Upper lobe of left lung (tissue), 4 donors: ENCODE data around the gene P2RX7.

ENCODE experiments used
- CTCF ChIP-seq, 6 experiments: fragments of 450-650 bp in 4 of 6; fragments of 200-600 bp in 2 of 6; sonication (generic) in 2 of 6; IDR thresholded peaks; one replicate each; pipeline ENCODE4 v1.5.1; 2016 to 2019; ENCODE audit warnings: antibody characterized with exemption in 6 of 6
- EP300 ChIP-seq, 4 donors: sonication (generic); formaldehyde crosslinking; IDR thresholded peaks; one replicate each; pipeline ENCODE4 v1.5.1; 2017; ENCODE audit warnings: antibody characterized with exemption in 4 of 4, control low read depth in 2 of 4
- POLR2A ChIP-seq, 4 donors: fragments of 450-650 bp; IDR thresholded peaks; one replicate each; pipeline ENCODE4 v1.5.1; 2016 to 2017; ENCODE audit warnings: antibody characterized with exemption in 4 of 4, mild to moderate bottlenecking in 2 of 4
- POLR2AphosphoS5 ChIP-seq, 2 donors: sonication (generic); formaldehyde crosslinking; IDR thresholded peaks; one replicate each; pipeline ENCODE4 v1.5.1; 2017; ENCODE audit warnings: antibody characterized with exemption in 2 of 2

- TF ChIP-seq CTCF (IDR thresholded peaks at IDR 0.05), result no peak
- no peak for TF ChIP-seq POLR2A (IDR thresholded peaks at IDR 0.05)
- TF ChIP-seq POLR2AphosphoS5 (IDR thresholded peaks at IDR 0.05), result no peak
- no peak for TF ChIP-seq EP300 (IDR thresholded peaks at IDR 0.05)
Observed at GRCh38 chr12:121116318-121117225, 16.1 kb upstream of the P2RX7 start.
